Mammary epithelial cell (primary cell): ENCODE data around the gene EHMT1.

Experiments used
- CTCF ChIP-seq, 2 donors: IDR thresholded peaks in 1 of 2; conservative IDR thresholded peaks in 1 of 2; 2 replicates each; pipeline ENCODE4 v1.5.1; 2011 to 2012; ENCODE audit warnings: inconsistent platforms in 2 of 2, low read length in 2 of 2, mild to moderate bottlenecking in 2 of 2, control low read depth in 1 of 2, low read depth in 1 of 2; ENCODE audit not compliant: insufficient read depth in 1 of 2; ENCODE audit errors: extremely low read depth in 1 of 2
- EZH2 ChIP-seq: IDR thresholded peaks from 2 replicates; pipeline ENCODE4 v1.6.1; 2012; ENCODE audit warnings: low read length, inconsistent platforms, borderline replicate concordance

- TF ChIP-seq CTCF (conservative IDR thresholded peaks at IDR 0.05 in 1 of 2, IDR thresholded peaks at IDR 0.05 in 1 of 2; ENCODE audit: extremely low read depth in 1 of 2, insufficient read depth in 1 of 2, low read depth in 1 of 2, low read length in 2 of 2) (no peak), EZH2 (no peak)
Observed at GRCh38 chr9:137683262-137683864, 64.6 kb downstream of the EHMT1 start.
